PC-9 (cell line): Measurements from ENCODE around the gene ATIC. TPM values are rescaled to one million over a fixed set of nuclear protein-coding genes. Genes with fewer than 3 reads are reported as not detected.

ENCODE experiments used
- BruUV-seq: library from RNA; stranded (reverse); fragments of 400-500 nt; replicated peaks from 2 replicates; lab custom pipeline; 2021; lab: Mats Ljungman, UMichigan
- CTCF ChIA-PET: fragments of 300-600 bp; sonication (Branson Sonifier 250); formaldehyde crosslinking; loops from one replicate; lab custom pipeline; 2022; ENCODE audit warnings: antibody characterized with exemption; lab: Charles Lee
- POLR2A ChIA-PET: fragments of 300-600 bp; sonication (Branson Sonifier 250); formaldehyde crosslinking; loops from one replicate; lab custom pipeline; 2022; ENCODE audit warnings: antibody characterized with exemption; ENCODE audit not compliant: unreplicated experiment; lab: Charles Lee
- DNase-seq, 2 experiments: peaks; one replicate each; pipeline versions ENCODE4 v3.0.0 to v3.0.0-alpha.2; 2015 to 2022; ENCODE audit warnings: mixed read lengths in 1 of 2
- H2AFZ ChIP-seq: fragments of 200-600 bp; sonication (generic); 2 replicates; pipeline ENCODE4 v1.8.1; 2017; ENCODE audit warnings: antibody characterized with exemption
- H3F3A ChIP-seq: fragments of 200-600 bp; sonication (generic); 2 replicates; pipeline ENCODE4 v1.8.1; 2017; ENCODE audit warnings: antibody characterized with exemption, mild to moderate bottlenecking, low read depth; ENCODE audit not compliant: insufficient read depth
- H3K27ac ChIP-seq: fragments of 200-600 bp; sonication (generic); 2 replicates; pipeline ENCODE4 v1.6.1; 2016; ENCODE audit warnings: mixed run types
- H3K27me3 ChIP-seq: fragments of 200-600 bp; sonication (generic); 2 replicates; pipeline ENCODE4 v1.6.1; 2016; ENCODE audit warnings: low read depth, mixed run types; ENCODE audit not compliant: insufficient read depth
- H3K36me3 ChIP-seq: fragments of 200-600 bp; sonication (generic); 2 replicates; pipeline ENCODE4 v1.6.1; 2016; ENCODE audit warnings: low read depth, mixed run types
- H3K4me1 ChIP-seq: fragments of 200-600 bp; sonication (generic); replicated peaks from 2 replicates; pipeline ENCODE4 v1.6.1; 2016; ENCODE audit warnings: mixed run types; ENCODE audit not compliant: insufficient read depth
- H3K4me2 ChIP-seq: fragments of 200-600 bp; sonication (generic); 2 replicates; pipeline ENCODE4 v1.6.1; 2017; ENCODE audit warnings: mixed run types
- H3K4me3 ChIP-seq: fragments of 200-600 bp; sonication (generic); 2 replicates; pipeline ENCODE4 v1.6.1; 2016; ENCODE audit warnings: mixed run types
- H3K79me2 ChIP-seq: fragments of 200-600 bp; sonication (generic); 2 replicates; pipeline ENCODE4 v1.6.1; 2017; ENCODE audit warnings: low read depth, mixed run types
- H3K9me2 ChIP-seq: fragments of 200-600 bp; sonication (generic); 2 replicates; pipeline ENCODE4 v1.8.1; 2017; ENCODE audit warnings: mild to moderate bottlenecking; ENCODE audit not compliant: insufficient read depth
- H3K9me3 ChIP-seq: fragments of 200-600 bp; sonication (generic); 2 replicates; pipeline ENCODE4 v1.8.1; 2016; ENCODE audit warnings: low read depth; ENCODE audit not compliant: insufficient read depth
- H4K20me1 ChIP-seq: fragments of 200-600 bp; sonication (generic); 2 replicates; pipeline ENCODE4 v1.8.1; 2017; ENCODE audit not compliant: insufficient read depth
- EZH2 ChIP-seq: fragments of 200-600 bp; sonication (generic); IDR thresholded peaks from 2 replicates; pipeline ENCODE4 v1.8.0; 2017; ENCODE audit warnings: antibody characterized with exemption, low read depth
- intact Hi-C: fragments of 100-400 bp; cut with micrococcal nuclease; formaldehyde crosslinking; loops from one replicate; pipeline ENCODE4 v1.10.0; 2022; ENCODE audit not compliant: unreplicated experiment
- total RNA-seq: library from RNA; stranded (reverse); gene quantifications from 2 replicates; pipeline ENCODE4 v1.2.3, GENCODE V29; 2021
- TF ChIP-seq, protein P1 (sequence below): fragments of 200-600 bp; sonication (generic); conservative IDR thresholded peaks from 2 replicates; pipeline ENCODE4 v1.6.1; 2017; ENCODE audit warnings: mixed run types, antibody characterized with exemption, mild to moderate bottlenecking, moderate library complexity

The ATIC gene
- total RNA-seq, 1 experiment from 2014 or later, result 290 TPM

DNA sequence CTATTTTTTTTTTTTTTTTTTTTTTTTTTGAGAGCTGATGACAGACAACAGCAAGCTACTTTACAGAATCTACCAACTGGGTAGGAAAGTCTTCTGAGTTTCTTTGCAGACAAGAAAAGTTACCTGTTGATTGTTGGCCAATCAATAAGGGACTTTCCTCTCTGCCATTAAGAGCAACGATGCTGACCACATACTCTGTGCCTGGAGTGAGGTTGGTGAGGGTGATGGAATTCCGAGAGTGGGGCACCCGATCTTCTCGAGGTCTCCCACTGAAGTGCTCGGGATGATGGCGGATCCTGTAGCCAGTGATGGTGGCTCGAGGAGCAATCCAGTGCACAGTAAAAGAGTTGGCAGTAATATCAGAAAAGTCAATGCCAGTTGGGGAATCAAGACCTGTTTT is 74.7 kb downstream of the ATIC start:
- Histone ChIP-seq H4K20me1 (no peaks in the 10 kb centered on the region), H3K9me3 (no peaks in the 10 kb centered on the region), H3K27me3 (no peaks in the 10 kb centered on the region), H3K36me3 (no peaks in the 10 kb centered on the region), H3K9me2 (peaks cover 3% of the 10 kb centered on the region; the same call in 1 of the 2 replicates), H3K4me2 (no peak overlapping the region), H3K4me3 (no peak overlapping the region), H3K79me2 (no peaks in the 10 kb centered on the region), H3K4me1 (peaks cover 3% of the 10 kb centered on the region; the same call in 1 of the 2 replicates), H3F3A (no peaks in the 10 kb centered on the region), H3K27ac (no peak overlapping the region), H2AFZ (no peak overlapping the region)
- DNase-seq, result no peak
- POLR2A ChIA-PET, result no interaction called here
- no TSS peak for BruUV-seq
- CTCF ChIA-PET, result no interaction called here
- no peak for TF ChIP-seq EZH2
- TF ChIP-seq, protein P1, sequence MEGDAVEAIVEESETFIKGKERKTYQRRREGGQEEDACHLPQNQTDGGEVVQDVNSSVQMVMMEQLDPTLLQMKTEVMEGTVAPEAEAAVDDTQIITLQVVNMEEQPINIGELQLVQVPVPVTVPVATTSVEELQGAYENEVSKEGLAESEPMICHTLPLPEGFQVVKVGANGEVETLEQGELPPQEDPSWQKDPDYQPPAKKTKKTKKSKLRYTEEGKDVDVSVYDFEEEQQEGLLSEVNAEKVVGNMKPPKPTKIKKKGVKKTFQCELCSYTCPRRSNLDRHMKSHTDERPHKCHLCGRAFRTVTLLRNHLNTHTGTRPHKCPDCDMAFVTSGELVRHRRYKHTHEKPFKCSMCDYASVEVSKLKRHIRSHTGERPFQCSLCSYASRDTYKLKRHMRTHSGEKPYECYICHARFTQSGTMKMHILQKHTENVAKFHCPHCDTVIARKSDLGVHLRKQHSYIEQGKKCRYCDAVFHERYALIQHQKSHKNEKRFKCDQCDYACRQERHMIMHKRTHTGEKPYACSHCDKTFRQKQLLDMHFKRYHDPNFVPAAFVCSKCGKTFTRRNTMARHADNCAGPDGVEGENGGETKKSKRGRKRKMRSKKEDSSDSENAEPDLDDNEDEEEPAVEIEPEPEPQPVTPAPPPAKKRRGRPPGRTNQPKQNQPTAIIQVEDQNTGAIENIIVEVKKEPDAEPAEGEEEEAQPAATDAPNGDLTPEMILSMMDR, result no peak
- intact Hi-C loops, result no loop called here

GRCh38 chr2:215388002-215388728 is 76.3 kb downstream of the ATIC start:
- DNase-seq, result no peak
- Histone ChIP-seq H3K79me2 (no peaks in the 10 kb centered on the region), H3K27me3 (no peaks in the 10 kb centered on the region), H3K27ac (no peak overlapping the region), H3K9me3 (no peaks in the 10 kb centered on the region), H4K20me1 (no peaks in the 10 kb centered on the region), H3F3A (no peaks in the 10 kb centered on the region), H3K9me2 (no peaks in the 10 kb centered on the region), H3K36me3 (no peaks in the 10 kb centered on the region), H3K4me2 (no peak overlapping the region), H3K4me3 (no peak overlapping the region), H2AFZ (no peak overlapping the region), H3K4me1 (peaks cover 6% of the 10 kb centered on the region; the same call in 1 of the 2 replicates)
- TF ChIP-seq EZH2, result no peak
- TF ChIP-seq, protein P1, result no peak
- CTCF ChIA-PET, result no interaction called here
- intact Hi-C loops, result no loop called here
- POLR2A ChIA-PET, result no interaction called here
- BruUV-seq, result no TSS peak

GRCh38 chr2:215390550-215390913 is 78.7 kb downstream of the ATIC start:
- Histone ChIP-seq H2AFZ (no peak overlapping the region), H3K79me2 (no peaks in the 10 kb centered on the region), H3K36me3 (no peaks in the 10 kb centered on the region), H3K27ac (no peak overlapping the region), H3F3A (no peaks in the 10 kb centered on the region), H3K9me2 (no peaks in the 10 kb centered on the region), H3K4me2 (no peak overlapping the region), H3K9me3 (no peaks in the 10 kb centered on the region), H4K20me1 (no peaks in the 10 kb centered on the region), H3K4me1 (peaks cover 6% of the 10 kb centered on the region; the same call in 1 of the 2 replicates), H3K27me3 (no peaks in the 10 kb centered on the region), H3K4me3 (no peak overlapping the region)
- intact Hi-C loops, result no loop called here
- no peak for DNase-seq
- TF ChIP-seq EZH2, result no peak
- TF ChIP-seq, protein P1, result no peak
- ChIA-PET CTCF (no interaction called here), POLR2A (no interaction called here)
- BruUV-seq, result no TSS peak
